ENCODE data around the gene UVRAG.

DNA sequence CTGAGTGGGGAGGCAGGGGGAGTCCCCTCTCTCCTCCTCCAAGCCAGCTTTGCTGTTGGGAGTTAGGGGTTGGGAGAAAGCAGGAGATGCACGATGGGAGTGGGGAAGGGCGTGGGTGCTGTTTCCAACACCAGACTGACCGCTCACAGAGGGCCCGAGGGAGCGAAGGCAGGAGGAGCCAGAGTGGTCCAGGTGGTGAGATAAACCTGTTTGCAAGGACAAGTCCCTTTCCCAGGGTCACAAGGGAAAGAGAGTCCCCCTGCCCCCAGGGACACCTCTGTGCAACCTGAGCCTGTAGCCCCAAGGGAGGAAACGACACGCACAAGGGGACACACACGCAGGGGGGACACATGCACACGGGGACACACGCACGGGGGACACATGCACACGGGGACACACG is 349.1 kb downstream of the UVRAG start:
- TF ChIP-seq POLR2A (IDR thresholded peaks at IDR 0.05; ENCODE audit: low read length) (no peak), GATA1 (IDR thresholded peaks at IDR 0.05; ENCODE audit: low read depth, low read length) (no peak)
